ENCODE measurements around the gene SLC27A2.

The SLC27A2 gene

DNA sequence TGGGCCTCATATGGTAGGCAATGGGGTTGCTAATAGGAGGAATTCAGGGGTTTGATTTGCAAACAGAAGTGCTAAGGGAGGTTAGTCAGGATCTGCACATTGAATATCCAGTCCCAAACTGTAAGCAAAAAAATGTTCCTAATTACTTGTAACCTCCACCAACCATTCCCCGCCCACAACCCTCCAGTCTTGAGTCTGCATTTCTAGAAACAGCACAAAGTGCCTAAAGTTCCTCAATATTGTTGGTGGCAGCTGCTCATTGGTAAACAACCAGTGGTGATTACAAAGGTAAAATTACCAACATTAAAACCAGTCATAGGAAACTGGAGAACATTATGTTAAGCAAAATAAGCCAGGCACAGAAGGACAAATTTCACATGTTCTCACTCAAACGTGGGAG is 64.6 kb downstream of the SLC27A2 start:
- no peak overlapping the region for H3K9ac ChIP-seq
- H2AFZ ChIP-seq (ENCODE audit: low read depth): no peak overlapping the region

DNA sequence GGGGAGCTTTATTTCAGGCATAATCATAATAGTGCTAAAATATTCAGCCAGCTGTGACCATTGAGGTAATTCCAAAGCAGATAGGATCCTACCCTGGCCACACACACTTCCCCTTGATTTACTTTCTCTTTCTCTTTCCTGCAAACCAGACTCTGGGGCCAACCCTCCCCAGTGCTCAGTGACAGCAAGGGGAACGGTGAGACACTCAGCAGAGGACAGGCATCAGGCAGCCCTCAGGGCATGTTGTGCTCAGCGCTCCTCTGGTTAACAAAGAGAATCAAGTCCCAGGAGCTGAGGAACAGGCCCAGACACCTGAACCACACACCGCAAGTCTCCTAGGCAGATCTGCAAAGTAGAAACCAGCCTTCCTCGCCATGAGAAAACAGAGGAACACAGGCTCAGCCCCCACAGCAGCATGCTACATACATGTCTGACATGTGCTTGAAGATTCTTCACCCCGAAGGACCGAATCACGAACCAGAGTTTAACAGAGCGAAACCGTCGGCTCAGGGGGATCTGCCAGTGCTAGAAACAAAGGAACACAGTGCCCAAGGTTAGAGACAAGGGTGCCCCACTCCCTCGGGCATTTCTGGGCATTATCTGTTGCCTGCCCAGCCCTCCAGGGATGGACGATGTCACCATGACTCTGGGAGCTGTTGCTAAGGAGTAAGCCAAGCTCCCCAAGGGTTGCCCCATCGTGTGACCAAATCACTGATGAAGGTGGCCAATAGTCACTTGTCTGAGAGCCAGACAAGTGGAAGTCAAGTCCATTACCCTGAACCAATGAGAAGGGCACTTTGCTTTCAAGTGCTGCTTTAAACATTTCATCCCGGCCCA is 66.0 kb downstream of the SLC27A2 start:
- Histone ChIP-seq H4K20me1 (ENCODE audit: insufficient read depth) (no peaks in the 10 kb centered on the region), H3K4me3 (IDR thresholded peaks at IDR 0.05; ENCODE audit: insufficient read depth, low read depth, low read length) (no peak overlapping the region), H3K4me2 (no peak overlapping the region), H3K27me3 (ENCODE audit: insufficient read depth, low read depth) (no peaks in the 10 kb centered on the region), H3K4me1 (ENCODE audit: low read depth, poor library complexity, severe bottlenecking) (no peaks in the 10 kb centered on the region), H3K9ac (no peak overlapping the region), H2AFZ (ENCODE audit: low read depth) (peak overlapping the region; percentile 15; the same call in 1 of the 2 replicates), H3K36me3 (ENCODE audit: insufficient read depth) (no peaks in the 10 kb centered on the region), H3K27ac (no peak overlapping the region), H3K79me2 (ENCODE audit: insufficient read depth, low read depth) (no peaks in the 10 kb centered on the region)
- TF ChIP-seq, protein P1, sequence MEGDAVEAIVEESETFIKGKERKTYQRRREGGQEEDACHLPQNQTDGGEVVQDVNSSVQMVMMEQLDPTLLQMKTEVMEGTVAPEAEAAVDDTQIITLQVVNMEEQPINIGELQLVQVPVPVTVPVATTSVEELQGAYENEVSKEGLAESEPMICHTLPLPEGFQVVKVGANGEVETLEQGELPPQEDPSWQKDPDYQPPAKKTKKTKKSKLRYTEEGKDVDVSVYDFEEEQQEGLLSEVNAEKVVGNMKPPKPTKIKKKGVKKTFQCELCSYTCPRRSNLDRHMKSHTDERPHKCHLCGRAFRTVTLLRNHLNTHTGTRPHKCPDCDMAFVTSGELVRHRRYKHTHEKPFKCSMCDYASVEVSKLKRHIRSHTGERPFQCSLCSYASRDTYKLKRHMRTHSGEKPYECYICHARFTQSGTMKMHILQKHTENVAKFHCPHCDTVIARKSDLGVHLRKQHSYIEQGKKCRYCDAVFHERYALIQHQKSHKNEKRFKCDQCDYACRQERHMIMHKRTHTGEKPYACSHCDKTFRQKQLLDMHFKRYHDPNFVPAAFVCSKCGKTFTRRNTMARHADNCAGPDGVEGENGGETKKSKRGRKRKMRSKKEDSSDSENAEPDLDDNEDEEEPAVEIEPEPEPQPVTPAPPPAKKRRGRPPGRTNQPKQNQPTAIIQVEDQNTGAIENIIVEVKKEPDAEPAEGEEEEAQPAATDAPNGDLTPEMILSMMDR (conservative IDR thresholded peaks at IDR 0.05; ENCODE audit: low read depth, low read length): no peak

More for the DNA sequence above, 64.6 kb downstream of the SLC27A2 start:
- no peak overlapping the region for H3K4me3 ChIP-seq (IDR thresholded peaks at IDR 0.05; ENCODE audit: insufficient read depth, low read depth, low read length)
- H3K36me3 ChIP-seq (ENCODE audit: insufficient read depth): no peaks in the 10 kb centered on the region
- no peaks in the 10 kb centered on the region for H3K79me2 ChIP-seq (ENCODE audit: insufficient read depth, low read depth)
- no peaks in the 10 kb centered on the region for H3K27me3 ChIP-seq (ENCODE audit: insufficient read depth, low read depth)
- H3K27ac ChIP-seq: no peak overlapping the region
- H3K4me2 ChIP-seq: no peak overlapping the region
- no peaks in the 10 kb centered on the region for H4K20me1 ChIP-seq (ENCODE audit: insufficient read depth)
- H3K4me1 ChIP-seq (ENCODE audit: low read depth, poor library complexity, severe bottlenecking): no peaks in the 10 kb centered on the region
- TF ChIP-seq, protein P1 (conservative IDR thresholded peaks at IDR 0.05; ENCODE audit: low read depth, low read length): no peak

DNA sequence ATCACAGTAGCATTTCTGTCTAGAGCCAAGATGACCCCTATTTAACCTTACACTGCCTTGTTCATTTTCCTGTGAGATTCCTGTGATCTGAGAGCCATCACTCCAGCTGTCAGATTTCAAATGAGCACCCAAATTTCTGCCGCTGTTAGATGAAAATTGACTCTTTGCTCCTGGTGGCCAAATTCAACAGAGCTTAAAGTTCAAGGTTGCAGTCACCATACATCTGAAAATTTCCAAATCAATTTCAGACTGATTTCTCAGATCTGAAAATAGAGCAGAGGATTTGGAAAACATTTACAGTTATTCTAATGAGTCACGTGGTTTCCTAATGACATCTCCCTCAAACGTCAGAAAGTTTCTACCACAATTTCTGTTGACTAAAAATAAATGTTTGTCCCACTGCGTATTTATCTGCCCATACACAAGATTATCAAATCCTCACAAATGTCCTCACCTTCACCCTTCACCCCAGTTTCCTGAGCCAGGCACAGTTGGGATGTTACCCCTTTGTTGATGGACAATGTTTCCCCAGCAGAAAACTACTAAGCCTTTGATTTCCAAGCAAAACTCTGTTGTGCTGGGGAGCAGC is 67.1 kb downstream of the SLC27A2 start:
- no peaks in the 10 kb centered on the region for H3K79me2 ChIP-seq (ENCODE audit: insufficient read depth, low read depth)
- H2AFZ ChIP-seq (ENCODE audit: low read depth): no peak overlapping the region
- TF ChIP-seq, protein P1 (conservative IDR thresholded peaks at IDR 0.05; ENCODE audit: low read depth, low read length): no peak
- H3K4me1 ChIP-seq (ENCODE audit: low read depth, poor library complexity, severe bottlenecking): no peaks in the 10 kb centered on the region
- no peak overlapping the region for H3K9ac ChIP-seq
- H3K4me3 ChIP-seq (IDR thresholded peaks at IDR 0.05; ENCODE audit: insufficient read depth, low read depth, low read length): no peak overlapping the region
- no peaks in the 10 kb centered on the region for H4K20me1 ChIP-seq (ENCODE audit: insufficient read depth)
- H3K27me3 ChIP-seq (ENCODE audit: insufficient read depth, low read depth): no peaks in the 10 kb centered on the region
- no peaks in the 10 kb centered on the region for H3K36me3 ChIP-seq (ENCODE audit: insufficient read depth)
- H3K4me2 ChIP-seq: no peak overlapping the region
- no peak overlapping the region for H3K27ac ChIP-seq

DNA sequence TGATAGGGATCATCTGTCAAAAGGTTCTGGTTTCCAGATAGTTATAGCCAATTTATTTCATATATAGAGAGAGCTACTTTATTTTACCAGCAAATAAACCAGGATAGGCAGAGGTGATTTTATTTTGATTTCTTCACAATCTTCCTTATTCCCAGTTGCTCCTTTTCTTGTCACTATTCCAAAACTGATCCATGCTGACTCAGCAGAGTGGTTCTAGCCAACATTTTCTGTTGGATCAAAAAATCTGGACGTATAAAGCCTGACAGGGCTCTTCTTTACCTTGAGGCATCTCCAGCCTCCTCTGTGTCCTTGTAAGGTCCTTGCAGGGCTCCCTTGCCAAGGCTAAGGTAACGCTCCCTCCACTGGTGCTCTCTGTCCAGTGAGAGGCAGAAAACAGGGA is 67.7 kb downstream of the SLC27A2 start:
- Histone ChIP-seq H3K4me3 (IDR thresholded peaks at IDR 0.05; ENCODE audit: insufficient read depth, low read depth, low read length) (no peak overlapping the region), H3K9ac (no peak overlapping the region), H3K27me3 (ENCODE audit: insufficient read depth, low read depth) (no peaks in the 10 kb centered on the region), H3K4me2 (no peak overlapping the region), H3K27ac (no peak overlapping the region), H2AFZ (ENCODE audit: low read depth) (no peak overlapping the region), H3K36me3 (ENCODE audit: insufficient read depth) (no peaks in the 10 kb centered on the region), H4K20me1 (ENCODE audit: insufficient read depth) (no peaks in the 10 kb centered on the region), H3K79me2 (ENCODE audit: insufficient read depth, low read depth) (no peaks in the 10 kb centered on the region), H3K4me1 (ENCODE audit: low read depth, poor library complexity, severe bottlenecking) (no peaks in the 10 kb centered on the region)
- TF ChIP-seq, protein P1 (conservative IDR thresholded peaks at IDR 0.05; ENCODE audit: low read depth, low read length): no peak

Data from KMS-11 (cell line).